ENCODE results near the gene DGKI.

DNA sequence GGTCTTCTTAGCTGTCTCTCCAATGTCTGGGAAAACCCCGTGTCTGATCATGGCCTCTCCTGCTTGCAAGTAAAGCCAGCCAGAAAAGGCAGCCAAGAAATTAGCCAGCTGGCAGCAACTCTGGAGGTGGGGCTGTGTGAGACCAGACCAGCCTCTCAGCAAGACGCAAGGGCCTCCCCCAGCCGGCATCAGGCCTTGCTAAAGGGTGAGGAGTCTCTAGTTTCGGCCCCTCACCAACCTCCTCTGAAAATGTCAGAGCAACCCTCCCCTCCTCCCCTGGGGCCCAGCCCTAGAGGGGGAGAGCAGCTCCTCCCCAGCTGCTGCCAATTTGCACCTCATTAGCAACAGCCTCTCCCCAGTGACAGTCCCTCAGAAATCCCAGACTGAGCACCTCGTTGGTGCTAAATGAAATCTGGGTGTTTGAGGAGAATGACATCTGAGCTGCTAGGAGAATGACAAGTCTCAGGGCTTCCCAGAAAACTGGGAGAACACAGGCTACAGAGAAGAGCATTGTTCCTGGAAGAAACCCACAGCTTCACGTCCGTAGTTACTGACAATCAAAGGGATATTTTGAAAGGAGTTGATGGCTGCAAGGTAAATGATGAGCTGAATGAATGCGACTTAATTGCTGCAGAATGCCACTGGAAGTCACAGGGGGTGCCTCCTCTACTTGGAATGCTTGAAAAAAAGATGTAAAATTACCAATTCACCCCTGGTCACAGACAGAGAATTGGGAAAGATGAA is 25.9 kb downstream of the DGKI start:
- TF ChIP-seq FOXK2 (IDR thresholded peaks at IDR 0.05) (no peak), SP1 (IDR thresholded peaks at IDR 0.05) (no peak), ELF4 (IDR thresholded peaks at IDR 0.05) (no peak), FOXM1 (IDR thresholded peaks at IDR 0.05; ENCODE audit: borderline replicate concordance) (no peak), SUZ12 (IDR thresholded peaks at IDR 0.05) (no peak), FOXA1 (IDR thresholded peaks at IDR 0.05) (no peak), ARNT (IDR thresholded peaks at IDR 0.05) (no peak), CTBP1 (IDR thresholded peaks at IDR 0.05; ENCODE audit: borderline replicate concordance) (no peak), ZNF384 (IDR thresholded peaks at IDR 0.05) (no peak)
- TF ChIP-seq, protein P1, sequence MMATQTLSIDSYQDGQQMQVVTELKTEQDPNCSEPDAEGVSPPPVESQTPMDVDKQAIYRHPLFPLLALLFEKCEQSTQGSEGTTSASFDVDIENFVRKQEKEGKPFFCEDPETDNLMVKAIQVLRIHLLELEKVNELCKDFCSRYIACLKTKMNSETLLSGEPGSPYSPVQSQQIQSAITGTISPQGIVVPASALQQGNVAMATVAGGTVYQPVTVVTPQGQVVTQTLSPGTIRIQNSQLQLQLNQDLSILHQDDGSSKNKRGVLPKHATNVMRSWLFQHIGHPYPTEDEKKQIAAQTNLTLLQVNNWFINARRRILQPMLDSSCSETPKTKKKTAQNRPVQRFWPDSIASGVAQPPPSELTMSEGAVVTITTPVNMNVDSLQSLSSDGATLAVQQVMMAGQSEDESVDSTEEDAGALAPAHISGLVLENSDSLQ (IDR thresholded peaks at IDR 0.05): no peak
